ENCODE results near the gene MALRD1. TPM values are rescaled to one million over a fixed set of nuclear protein-coding genes. Genes with fewer than 3 reads are reported as not detected.

Gene MALRD1
- total RNA-seq, 4 donors from 2014 or later, result 0.23 TPM; not detected in 3

GRCh38 chr10:19252531-19252930, 203.9 kb downstream of the MALRD1 start:
- H3K4me3 ChIP-seq (ENCODE audit: low read depth, poor library complexity, severe bottlenecking), result no peak overlapping the region
- TF ChIP-seq CTCF (IDR thresholded peaks at IDR 0.05) (no peak), POLR2A (IDR thresholded peaks at IDR 0.05) (no peak)
- intact Hi-C loops (cut with DNase I; ENCODE audit: low total_unique reads), result no loop called here
- no peak for DNase-seq (ENCODE audit: low spot score in 2 of 2)

GRCh38 chr10:19256331-19256730, 207.7 kb downstream of the MALRD1 start:
- no peak for DNase-seq (ENCODE audit: low spot score in 2 of 2)
- TF ChIP-seq POLR2A (IDR thresholded peaks at IDR 0.05), result no peak
- TF ChIP-seq CTCF (IDR thresholded peaks at IDR 0.05), result no peak
- H3K4me3 ChIP-seq (ENCODE audit: low read depth, poor library complexity, severe bottlenecking), result no peak overlapping the region
- WGBS, 2 donors, result 74 to 87% methylated on average over 1 of the region's 1 CpG
- intact Hi-C loops (cut with DNase I; ENCODE audit: low total_unique reads), result no loop called here

DNA sequence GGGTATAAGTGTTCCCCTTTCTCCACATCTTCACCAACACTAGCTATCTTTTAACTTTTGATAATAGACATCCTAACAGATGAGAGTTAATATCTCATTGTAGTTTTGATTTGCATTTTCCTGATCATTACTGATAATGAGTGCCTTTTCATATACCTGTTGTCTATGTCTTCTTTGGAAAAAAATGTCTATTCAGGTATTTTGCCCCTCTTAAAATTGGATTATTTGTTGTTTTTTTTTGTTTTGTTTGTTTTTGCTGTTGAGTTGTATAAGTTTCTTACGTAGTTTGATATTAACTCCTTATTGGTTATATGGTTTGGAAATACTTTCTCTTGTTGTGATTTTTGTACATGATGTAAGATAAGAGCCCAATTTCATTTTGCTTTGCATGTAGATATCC, 214.7 kb downstream of the MALRD1 start:
- 91 to 97% methylated on average over 1 of the region's 1 CpG for WGBS, 2 donors
- intact Hi-C loops (cut with DNase I; ENCODE audit: low total_unique reads), result no loop called here
- TF ChIP-seq CTCF (IDR thresholded peaks at IDR 0.05), result no peak
- no peak for TF ChIP-seq POLR2A (IDR thresholded peaks at IDR 0.05)
- no peak overlapping the region for H3K4me3 ChIP-seq (ENCODE audit: low read depth, poor library complexity, severe bottlenecking)
- no peak for DNase-seq (ENCODE audit: low spot score in 2 of 2)

DNA sequence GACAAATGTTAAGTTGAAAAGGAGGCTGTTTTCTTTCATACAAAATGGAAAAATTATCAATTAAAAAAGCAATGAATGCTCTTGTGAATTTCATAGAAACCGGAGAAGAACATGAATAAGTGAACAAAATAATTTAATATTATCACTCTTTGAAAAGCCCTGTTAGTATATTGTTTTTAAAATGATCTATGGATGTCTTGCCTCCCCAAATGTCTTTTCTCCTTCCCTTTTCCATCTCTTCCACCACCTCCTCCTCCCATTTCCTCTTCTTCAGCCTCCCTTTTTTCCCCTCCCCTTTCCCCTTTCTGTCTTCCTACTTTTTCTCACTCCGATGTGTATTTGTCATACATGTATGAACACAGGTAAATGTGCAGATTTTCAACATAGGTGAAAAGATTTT, 234.7 kb downstream of the MALRD1 start:
- TF ChIP-seq CTCF (IDR thresholded peaks at IDR 0.05), result no peak
- no peak for TF ChIP-seq POLR2A (IDR thresholded peaks at IDR 0.05)
- intact Hi-C loops (cut with DNase I; ENCODE audit: low total_unique reads), result no loop called here
- DNase-seq (ENCODE audit: low spot score in 2 of 2), result no peak
- H3K4me3 ChIP-seq (ENCODE audit: low read depth, poor library complexity, severe bottlenecking), result no peak overlapping the region
- 89 to 93% methylated on average over 2 of the region's 2 CpGs for WGBS, 2 donors

GRCh38 chr10:19283786-19284185, 235.2 kb downstream of the MALRD1 start:
- H3K4me3 ChIP-seq (ENCODE audit: low read depth, poor library complexity, severe bottlenecking), result no peak overlapping the region
- no peak for DNase-seq (ENCODE audit: low spot score in 2 of 2)
- TF ChIP-seq CTCF (IDR thresholded peaks at IDR 0.05), result no peak
- intact Hi-C loops (cut with DNase I; ENCODE audit: low total_unique reads), result no loop called here
- 76 to 80% methylated on average over 5 of the region's 5 CpGs for WGBS, 2 donors

DNA sequence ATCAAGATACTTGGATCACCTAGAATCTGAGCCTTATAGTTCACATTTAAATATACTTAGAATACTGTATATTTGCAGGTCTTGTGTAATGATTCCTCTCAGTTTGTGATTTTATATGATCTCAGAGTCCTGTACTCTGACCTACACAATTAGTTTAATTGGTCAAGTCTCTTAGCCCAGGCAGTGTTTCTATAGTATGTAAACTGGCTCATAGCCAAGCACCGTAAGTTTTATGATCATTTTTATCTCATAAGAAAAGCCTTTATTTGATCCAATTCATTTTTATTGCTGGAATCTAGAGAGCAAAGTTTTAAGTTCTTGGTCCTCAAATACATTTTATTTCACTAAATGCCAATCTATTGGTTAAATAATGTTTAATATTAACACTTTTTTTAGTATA, 242.2 kb downstream of the MALRD1 start:
- no peak overlapping the region for H3K4me3 ChIP-seq (ENCODE audit: low read depth, poor library complexity, severe bottlenecking)
- no peak for DNase-seq (ENCODE audit: low spot score in 2 of 2)
- WGBS, 2 donors, result 15 to 18% methylated on average over 1 of the region's 1 CpG
- TF ChIP-seq POLR2A (IDR thresholded peaks at IDR 0.05) (no peak), CTCF (IDR thresholded peaks at IDR 0.05) (no peak)
- intact Hi-C loops (cut with DNase I; ENCODE audit: low total_unique reads), result no loop called here

Data from lower leg skin (tissue), 4 donors.